Activated CD4-positive, alpha-beta T cell treated with anti-CD3 and anti-CD28 coated beads, Interleukin-2, Interleukin-4, amounts not matched to agents 100 ng/mL and 50 ng/mL, durations not matched to agents 16 hours and 8 hours (primary cell): Measurements from ENCODE around the gene MOCOS.

Source experiments
- DNase-seq: peaks from one replicate; pipeline ENCODE4 v3.0.0-alpha.2; 2020; ENCODE audit warnings: low spot score

MOCOS gene

GRCh38 chr18:36179562-36180355 lies 7.5 kb upstream of the MOCOS start:
- DNase-seq = no peak

- DNase-seq = no peak
These were observed 5.9 kb upstream of the MOCOS start for GRCh38 chr18:36181441-36181840.

DNA sequence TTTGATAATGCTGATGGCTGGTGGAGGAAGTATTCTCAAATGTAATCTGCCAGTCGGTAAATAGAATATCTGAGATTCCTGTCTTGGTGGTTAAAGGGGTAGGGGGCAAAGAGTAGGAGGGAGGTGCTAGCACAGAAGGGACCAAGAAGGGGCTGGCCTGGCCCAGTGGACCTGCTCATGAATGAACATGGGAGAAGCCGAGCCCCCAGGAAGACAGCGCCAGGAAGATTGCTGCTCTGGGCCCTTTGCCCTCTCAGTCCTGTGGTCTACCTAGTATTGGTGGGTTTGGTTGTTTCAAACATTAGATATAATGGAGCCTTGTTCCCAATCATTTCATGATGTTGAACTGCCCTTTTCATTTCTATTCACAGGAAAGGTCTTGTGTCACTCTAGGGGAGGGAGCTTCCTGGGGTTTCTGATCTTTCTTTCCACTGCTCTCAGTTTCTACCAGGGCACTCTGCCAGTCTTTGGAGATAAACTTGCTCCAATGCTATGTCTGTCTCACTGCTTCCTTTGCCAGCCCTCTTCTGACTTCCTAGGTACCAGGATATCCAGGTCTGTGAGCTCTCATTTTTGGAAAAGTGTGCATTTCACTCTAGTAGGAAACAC lies 5.3 kb upstream of the MOCOS start:
- no peak for DNase-seq

- DNase-seq = no peak
These were observed 4.3 kb upstream of the MOCOS start for GRCh38 chr18:36183033-36183432.

GRCh38 chr18:36183987-36184386 lies 3.3 kb upstream of the MOCOS start:
- no peak for DNase-seq

DNA sequence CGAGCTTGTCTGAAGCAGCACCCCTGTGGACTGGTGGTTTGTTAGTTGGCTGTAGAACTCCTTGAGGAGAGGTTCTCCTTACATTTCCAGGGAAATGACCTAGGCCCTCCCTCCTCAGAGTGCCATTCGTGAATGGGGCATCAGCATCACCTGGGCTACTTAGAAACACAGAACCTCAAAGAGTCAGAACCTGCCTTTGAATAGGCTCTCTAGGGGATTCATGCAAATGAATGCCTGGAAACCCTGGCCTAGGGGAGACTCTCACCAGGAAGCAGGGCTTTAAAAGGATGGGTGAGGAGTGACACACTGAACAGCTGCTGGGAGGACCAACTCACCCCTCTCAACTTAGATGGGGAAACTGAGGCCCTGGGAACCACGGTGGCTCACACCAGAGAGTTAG lies 2.1 kb upstream of the MOCOS start:
- DNase-seq = no peak

DNA sequence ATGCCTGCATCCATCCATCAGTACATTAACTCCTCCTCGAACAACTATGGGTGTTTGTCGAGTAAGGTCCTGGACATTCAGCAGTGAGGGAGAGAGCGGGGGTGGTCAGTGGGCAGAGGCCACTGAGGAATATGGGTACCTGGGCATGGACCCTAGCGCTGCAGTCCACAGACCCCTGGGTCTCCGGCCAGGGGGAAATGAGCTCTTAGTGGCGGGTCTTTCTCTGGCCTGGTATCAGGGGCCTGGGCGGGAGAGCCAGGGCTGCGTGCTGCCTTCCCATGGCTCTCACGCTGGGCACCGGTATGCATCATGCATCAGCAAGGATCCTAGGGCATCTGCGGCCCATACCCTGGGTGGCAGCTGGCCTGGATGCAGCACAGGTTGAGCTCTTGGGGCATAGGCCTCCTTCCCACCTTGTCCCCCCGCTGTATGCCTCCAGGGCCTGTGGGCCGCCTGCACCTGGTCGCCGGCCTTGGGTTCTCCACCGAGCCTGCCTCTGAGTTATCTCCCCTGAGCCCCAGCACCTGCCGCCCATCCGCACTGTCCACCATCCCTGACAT lies 1.3 kb upstream of the MOCOS start:
- no peak for DNase-seq

DNA sequence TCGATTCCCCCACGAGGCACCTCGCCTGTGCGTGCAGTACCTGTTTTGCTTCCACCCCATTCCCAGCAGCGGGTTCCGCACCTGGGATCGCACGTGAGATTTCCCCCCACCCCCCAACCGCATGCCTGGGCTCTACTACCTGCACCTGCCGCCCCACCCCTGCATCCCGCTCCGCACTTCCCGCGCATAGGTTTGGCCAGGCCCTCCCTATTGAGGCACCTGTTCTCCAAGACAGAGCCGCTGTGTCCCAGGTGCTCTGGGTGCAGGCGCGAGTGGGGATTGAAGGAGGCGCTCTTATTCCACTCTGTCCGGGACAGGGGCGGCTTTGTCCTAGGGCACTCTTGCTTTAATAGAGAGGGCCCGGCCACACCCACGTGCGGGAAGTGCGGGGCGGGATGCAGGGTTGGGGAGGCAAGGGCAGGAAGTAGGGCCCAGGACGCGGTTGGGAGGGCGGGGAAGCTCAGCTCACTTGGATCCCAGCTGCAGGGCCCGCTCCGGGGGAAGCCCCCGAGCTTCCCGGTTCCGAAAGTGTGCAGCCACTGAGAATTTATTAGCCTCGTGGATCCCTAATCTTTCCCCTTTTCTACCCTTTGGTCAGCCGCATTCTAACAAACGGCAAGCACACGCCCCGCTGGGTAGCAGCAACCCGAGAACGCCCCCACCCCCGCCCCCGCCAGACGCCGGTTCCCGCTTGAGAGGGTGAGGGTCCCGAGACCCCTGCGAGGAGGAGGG lies 670 bp upstream of the MOCOS start:
- no peak for DNase-seq

DNA sequence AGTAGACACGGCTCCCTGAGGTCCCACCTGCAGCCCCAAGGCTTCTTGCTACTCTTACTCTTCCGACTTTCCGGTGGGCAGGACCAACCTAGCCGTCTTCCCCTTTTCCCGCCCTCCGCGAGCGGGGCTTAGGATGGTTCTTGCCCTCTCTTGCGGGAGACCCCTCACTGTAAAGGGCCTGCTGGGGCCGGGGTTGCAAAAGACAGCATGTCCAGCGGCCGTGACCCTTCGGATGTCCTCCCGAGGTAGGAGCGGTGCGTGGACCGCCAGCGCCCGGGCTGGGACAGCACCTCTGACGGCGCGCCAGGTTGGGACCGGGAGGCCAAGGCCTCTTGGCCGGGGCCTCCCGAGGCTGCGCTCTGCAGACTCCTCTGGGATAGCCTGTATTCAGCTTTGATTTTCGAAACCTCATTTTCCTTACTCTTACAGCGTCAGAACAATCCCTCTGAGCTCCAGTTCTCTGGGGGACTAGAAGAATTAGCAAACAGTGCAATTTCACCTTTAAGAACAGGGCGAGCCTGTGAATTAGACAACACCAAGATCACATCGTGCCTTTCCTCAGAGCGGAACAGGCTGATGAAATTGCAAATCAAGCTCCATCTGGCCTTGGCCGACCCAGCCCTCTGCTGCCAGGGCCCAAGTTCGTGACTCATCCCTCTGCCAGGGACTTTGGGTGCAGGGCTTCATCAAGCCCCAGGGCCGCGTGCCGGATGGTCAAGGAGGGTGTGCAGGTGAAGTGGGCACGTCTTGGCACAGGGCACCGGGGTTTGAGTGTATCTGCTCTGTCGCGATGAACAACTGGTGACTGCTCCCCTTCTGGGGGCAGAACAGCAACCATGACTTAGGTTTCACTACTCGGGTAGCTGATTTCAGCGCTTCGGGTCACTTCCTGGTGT lies 777 bp downstream of the MOCOS start:
- no peak for DNase-seq

DNA sequence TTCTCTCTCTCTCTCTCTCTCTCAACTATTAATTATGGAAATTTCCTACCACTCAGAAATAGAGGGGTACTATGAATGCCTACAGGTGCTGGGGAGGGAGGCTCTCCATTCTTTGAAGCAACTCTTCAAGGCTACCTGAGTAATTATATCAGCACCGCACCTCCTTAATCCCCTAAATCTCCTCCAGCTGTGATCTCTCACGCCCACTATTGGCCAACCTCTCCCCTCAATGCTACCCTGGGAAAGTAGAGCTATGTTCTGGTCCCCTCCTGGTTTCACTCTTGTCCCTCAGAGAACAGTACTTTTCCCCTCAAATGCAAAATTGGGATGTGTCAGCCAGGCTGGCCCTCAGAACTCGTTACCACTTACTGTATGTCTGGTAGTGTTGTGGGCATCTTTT lies 1.6 kb downstream of the MOCOS start:
- no peak for DNase-seq

GRCh38 chr18:36189486-36189885 lies 2.2 kb downstream of the MOCOS start:
- no peak for DNase-seq

DNA sequence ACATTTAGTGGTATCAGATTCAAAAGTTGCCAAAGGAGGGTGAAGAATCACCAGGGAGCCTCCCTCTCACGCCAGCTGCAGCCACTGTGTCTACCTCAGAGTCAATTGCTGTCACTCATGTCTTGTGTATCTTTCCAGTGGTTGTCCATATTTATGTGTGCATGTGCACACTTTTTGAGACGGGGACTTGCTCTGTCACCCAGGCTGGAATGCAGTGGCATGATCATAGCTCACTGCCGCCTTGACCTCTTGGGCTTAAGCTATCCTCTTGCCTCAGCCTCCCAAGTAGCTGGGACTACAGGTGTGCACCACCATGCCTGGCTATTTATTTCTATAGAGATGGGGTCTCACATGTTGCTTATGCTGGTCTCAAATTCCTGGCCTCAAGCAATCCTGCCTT lies 4.0 kb downstream of the MOCOS start:
- no peak for DNase-seq

DNA sequence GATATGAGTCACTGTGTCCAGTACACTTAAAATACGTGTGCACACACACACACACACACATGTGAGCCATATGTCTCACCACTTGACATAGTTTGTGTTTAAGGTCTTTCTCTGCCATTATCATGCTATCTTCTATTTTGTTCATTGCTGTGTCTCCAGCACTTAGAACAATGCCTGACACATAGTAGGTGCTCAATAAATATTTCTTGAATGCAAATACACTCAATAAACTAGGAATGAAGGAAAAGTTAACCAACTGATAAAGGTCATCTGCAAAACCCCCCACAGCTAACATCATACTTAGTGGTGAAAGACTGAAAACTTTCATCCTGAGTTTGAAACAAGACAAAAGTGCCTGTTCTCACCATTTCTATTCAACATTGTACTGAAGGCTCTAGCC lies 4.4 kb downstream of the MOCOS start:
- DNase-seq = no peak

GRCh38 chr18:36194600-36195315 lies 7.5 kb downstream of the MOCOS start:
- DNase-seq = no peak

DNA sequence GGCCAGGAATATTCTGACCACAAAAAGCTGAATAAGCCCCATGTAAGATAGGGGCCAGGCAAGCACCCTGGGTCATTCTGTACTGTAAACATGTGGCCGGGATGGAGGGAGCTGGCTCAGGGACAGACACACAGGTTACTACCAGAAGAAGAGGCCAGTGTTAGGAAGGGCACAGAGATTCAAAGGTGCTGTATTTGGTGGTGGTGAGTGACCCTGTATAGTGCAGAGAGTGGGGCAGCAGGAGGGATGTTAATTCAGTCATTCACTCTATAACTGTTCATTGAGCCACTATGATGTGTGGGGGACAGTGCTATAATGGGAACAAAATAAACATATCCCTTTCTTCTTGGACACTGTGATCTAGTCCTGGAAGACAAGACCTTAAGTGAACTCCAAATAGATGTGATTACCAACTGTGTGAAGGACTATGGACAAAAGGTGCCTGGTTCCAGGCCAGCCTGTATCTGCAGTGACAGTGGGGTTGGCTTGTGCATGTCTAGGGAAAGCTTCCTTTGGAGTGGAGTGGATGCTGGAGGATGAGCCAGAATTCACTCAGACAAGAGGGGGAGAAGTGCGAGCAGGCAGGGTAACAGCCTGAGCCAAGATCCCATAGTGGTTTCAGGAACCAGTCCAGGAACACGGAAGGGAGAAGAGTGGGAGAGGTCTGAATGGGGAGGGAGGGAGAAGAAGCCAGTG lies 8.3 kb downstream of the MOCOS start:
- no peak for DNase-seq

GRCh38 chr18:36196238-36196995 lies 9.1 kb downstream of the MOCOS start:
- no peak for DNase-seq

DNA sequence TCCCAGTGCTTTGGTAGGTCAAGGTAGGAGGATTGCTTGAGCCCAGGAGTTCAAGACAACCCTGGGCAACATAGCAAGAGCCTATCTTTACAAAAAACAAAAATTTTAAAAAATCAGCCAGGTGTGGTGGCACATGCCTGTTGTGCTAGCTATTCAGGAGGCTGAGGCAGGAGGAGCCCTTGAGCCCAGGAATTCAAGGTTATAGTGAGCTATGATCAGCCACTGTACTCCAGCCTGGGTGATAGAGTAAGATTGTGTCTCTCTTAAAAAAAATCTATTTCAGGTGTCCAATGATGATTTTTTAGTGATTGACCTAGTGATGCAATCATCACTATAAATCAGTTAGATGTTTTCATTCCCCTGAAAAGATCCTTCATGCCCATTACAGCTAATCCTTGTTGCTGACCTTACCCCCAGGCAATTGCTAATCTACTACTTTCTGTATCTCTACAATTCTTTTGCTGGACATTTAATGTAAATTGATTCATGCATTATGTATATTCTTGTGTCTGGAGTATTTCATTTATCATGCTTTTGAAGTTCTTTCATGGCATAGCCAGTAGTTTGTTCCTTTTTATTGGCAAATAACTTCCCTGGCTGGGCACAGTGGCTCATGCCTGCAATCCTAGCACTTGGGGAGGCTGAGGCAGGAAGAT lies 10.3 kb downstream of the MOCOS start:
- DNase-seq = no peak

DNA sequence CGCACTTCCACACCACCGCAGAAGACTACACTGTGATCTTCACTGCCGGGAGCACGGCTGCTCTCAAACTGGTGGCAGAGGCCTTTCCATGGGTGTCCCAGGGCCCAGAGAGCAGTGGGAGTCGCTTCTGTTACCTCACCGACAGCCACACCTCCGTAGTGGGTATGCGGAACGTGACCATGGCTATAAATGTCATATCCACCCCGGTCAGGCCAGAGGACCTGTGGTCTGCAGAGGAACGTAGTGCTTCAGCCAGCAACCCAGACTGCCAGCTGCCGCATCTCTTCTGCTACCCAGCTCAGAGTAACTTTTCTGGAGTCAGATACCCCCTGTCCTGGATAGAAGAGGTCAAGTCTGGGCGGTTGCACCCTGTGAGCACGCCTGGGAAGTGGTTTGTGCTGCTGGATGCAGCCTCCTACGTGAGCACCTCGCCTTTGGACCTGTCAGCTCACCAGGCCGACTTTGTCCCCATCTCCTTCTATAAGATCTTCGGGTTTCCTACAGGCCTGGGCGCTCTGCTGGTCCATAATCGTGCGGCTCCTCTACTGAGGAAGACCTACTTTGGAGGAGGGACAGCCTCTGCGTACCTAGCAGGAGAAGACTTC lies 12.5 kb downstream of the MOCOS start:
- no peak for DNase-seq

- DNase-seq = no peak
These were observed 13.1 kb downstream of the MOCOS start for GRCh38 chr18:36200354-36200771.
